ENCODE data around the gene STAT3.
"Not testable (repeated sequence)": the region's sequence is repeated elsewhere in the genome, so short reads cannot be mapped to it uniquely, and the experiment has no call there.

Gene STAT3

DNA sequence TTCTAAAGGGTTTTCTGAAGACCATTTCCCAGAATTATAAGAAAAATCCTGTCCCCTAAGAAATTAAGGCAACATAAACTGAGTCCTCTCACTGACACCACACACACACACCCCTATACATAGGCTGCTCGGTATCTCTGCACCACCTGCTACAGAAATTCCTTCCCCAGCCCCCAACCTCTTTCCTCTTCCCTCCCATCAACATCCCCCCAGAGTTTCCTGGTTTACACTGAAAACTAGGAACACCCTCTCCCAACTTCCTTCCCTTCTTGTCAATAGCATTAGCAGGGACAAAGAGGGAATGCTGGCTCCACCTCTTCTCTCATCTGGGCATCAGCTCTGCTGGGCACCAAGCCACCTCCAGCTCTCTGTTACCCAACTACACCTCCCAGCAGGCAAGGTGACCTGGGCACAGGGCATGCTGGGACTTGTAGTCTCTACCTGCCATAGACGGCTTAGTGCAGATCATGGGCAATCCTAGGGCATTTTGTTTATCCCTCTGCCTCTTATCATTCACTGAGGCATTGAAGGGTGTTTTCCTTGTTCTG, 19.1 kb upstream of the STAT3 start:
- Histone ChIP-seq H3K9ac (ENCODE audit: low read length) (peak overlapping the region; percentile 72), H3K27me3 (replicated peaks; ENCODE audit: control insufficient read depth, insufficient read depth, low read length) (no peaks in the 10 kb centered on the region), H3K9me3 (ENCODE audit: control insufficient read depth, low read length) (no peaks in the 10 kb centered on the region), H3K4me3 (ENCODE audit: low read length) (peak overlapping the region; percentile 23), H3K36me3 (ENCODE audit: control insufficient read depth, insufficient read depth, low read length, severe bottlenecking) (peaks cover 35% of the 10 kb centered on the region), H3K4me1 (ENCODE audit: control insufficient read depth, insufficient read depth, low read length) (peaks cover 81% of the 10 kb centered on the region)
- no peak for DNase-seq (ENCODE audit: low read depth)

DNA sequence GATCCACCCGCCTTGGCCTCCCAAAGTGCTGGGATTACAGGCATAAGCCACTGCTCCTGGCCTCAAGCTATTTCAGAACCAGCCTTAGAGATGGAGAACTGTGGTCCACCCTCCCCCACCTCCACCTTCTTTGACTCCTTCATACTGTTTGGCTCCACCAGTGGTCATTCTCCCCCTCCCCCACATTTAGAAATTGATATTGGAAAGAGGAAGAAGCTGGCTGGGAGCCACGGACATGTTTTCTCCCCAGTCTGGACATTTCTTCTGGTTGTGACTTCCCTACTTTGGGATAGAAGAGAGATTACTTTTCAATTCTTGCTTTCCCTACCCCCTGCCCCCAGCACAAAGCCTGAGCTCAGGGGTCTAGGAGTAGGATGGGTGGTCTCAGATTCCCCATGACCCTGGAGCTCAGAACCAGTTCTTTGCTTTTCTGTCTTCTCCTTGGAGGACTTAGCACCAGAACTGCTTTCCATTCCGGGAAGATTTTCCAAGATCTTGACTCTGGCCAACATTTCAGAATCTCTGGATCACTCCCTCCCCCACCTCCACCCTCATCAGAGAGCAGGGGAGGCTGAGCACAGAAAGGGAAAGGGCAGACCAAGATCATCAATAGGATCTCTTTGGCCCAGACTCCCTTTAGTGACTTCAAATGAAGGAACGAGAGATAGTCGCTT, 18.5 kb upstream of the STAT3 start:
- no peak for DNase-seq (ENCODE audit: low read depth)
- H3K9ac ChIP-seq (ENCODE audit: low read length): peak overlapping the region; percentile 72
- no peaks in the 10 kb centered on the region for H3K27me3 ChIP-seq (replicated peaks; ENCODE audit: control insufficient read depth, insufficient read depth, low read length)
- peaks cover 82% of the 10 kb centered on the region for H3K4me1 ChIP-seq (ENCODE audit: control insufficient read depth, insufficient read depth, low read length)
- no peaks in the 10 kb centered on the region for H3K9me3 ChIP-seq (ENCODE audit: control insufficient read depth, low read length)
- H3K36me3 ChIP-seq (ENCODE audit: control insufficient read depth, insufficient read depth, low read length, severe bottlenecking): peaks cover 38% of the 10 kb centered on the region
- peak overlapping the region; percentile 23 for H3K4me3 ChIP-seq (ENCODE audit: low read length)

DNA sequence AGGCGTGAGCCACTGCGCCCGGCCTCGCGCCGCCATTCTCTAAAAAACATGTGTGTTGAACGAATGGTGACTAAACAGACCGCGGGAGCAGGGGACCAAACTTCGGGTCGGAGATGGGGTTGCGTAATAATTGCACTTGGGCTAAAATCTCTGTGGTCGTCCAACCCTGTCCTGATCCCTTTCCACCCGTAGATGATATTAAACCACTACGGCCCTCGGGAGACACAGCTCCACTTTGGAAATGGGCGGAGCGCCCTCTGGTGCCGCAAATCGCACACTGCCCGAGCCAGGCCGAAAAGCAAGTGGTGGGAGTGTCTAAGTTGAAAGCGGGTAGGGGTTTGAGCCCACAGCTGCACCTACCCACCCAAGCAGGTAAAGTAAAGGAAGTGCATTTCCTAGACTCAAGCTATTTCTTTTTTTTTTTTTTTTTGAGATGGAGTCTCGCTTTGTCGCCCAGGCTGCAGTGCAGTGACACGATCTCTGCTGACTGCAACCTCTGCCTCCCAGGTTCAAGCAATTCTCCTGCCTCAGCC, 17.8 kb upstream of the STAT3 start:
- Histone ChIP-seq H3K36me3 (ENCODE audit: control insufficient read depth, insufficient read depth, low read length, severe bottlenecking) (peaks cover 36% of the 10 kb centered on the region), H3K4me3 (ENCODE audit: low read length) (no peak overlapping the region), H3K9me3 (ENCODE audit: control insufficient read depth, low read length) (no peaks in the 10 kb centered on the region), H3K4me1 (ENCODE audit: control insufficient read depth, insufficient read depth, low read length) (peaks cover 76% of the 10 kb centered on the region), H3K9ac (ENCODE audit: low read length) (peak overlapping the region; percentile 72), H3K27me3 (replicated peaks; ENCODE audit: control insufficient read depth, insufficient read depth, low read length) (no peaks in the 10 kb centered on the region)
- peak; percentile 74 for DNase-seq (ENCODE audit: low read depth)

DNA sequence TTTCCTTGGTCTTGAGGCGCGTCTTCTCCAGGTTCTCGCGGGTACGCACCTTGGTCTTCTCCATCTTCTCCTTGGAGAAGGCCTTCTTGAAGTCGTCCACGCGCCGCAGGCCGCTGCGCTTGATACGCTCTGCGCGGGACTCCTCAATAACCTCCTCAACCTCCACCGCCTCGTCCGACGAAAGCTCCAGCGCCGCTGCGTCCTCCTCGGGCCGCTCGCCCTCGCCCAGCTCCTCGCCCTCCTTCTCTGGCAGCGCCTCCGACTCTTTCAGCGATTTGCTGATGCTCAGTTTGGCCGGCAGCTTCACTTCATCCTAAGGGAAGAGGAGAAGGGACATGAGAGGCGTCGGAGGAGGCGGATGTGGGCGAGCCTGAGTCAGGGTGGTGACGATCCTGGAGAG, 16.8 kb upstream of the STAT3 start:
- no peaks in the 10 kb centered on the region for H3K27me3 ChIP-seq (replicated peaks; ENCODE audit: control insufficient read depth, insufficient read depth, low read length)
- no peak overlapping the region for H3K4me3 ChIP-seq (ENCODE audit: low read length)
- no peaks in the 10 kb centered on the region for H3K9me3 ChIP-seq (ENCODE audit: control insufficient read depth, low read length)
- H3K4me1 ChIP-seq (ENCODE audit: control insufficient read depth, insufficient read depth, low read length): peaks cover 74% of the 10 kb centered on the region
- H3K9ac ChIP-seq (ENCODE audit: low read length): no peak overlapping the region
- no peak for DNase-seq (ENCODE audit: low read depth)
- peaks cover 36% of the 10 kb centered on the region for H3K36me3 ChIP-seq (ENCODE audit: control insufficient read depth, insufficient read depth, low read length, severe bottlenecking)

DNA sequence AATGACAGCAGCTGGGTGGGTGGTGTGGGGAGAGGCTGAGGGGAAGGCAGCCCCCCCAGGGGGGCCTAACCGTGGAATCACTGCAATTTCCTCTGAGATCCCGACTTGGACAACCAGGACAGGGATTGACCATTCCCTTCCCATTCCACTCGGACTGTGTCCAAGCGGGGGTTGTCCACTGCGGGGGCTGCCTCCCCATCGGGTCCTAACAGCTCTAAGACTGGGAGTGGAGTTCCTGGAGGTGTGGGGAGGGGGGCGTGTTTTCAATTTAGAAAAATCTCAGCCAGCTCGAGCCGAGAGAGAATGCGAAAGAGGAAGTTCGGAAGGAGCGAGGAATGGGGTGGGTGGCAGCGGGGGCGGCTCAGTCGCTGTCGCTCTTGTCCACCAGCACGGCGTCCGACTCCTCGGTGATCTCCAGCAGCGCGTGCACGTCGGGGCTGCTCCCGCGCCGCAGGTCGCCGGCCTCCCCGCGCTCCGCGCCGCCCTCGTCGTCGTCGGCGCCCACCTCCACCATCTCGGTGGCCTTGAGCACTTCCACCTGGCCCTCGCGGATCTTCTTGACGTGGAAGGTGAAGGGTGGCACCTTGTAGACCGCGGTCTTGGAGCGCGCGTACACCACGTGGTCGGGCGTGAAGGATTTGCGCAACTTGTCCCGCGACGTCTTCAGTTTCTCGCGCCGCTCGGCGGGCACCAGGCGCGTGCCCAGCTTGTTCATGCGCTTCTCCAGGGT, 16.2 kb upstream of the STAT3 start:
- H3K9me3 ChIP-seq (ENCODE audit: control insufficient read depth, low read length): no peaks in the 10 kb centered on the region
- peaks cover 74% of the 10 kb centered on the region for H3K4me1 ChIP-seq (ENCODE audit: control insufficient read depth, insufficient read depth, low read length)
- H3K36me3 ChIP-seq (ENCODE audit: control insufficient read depth, insufficient read depth, low read length, severe bottlenecking): peaks cover 36% of the 10 kb centered on the region
- DNase-seq (ENCODE audit: low read depth): no peak
- peak overlapping the region; percentile 10 for H3K9ac ChIP-seq (ENCODE audit: low read length)
- H3K4me3 ChIP-seq (ENCODE audit: low read length): no peak overlapping the region
- no peaks in the 10 kb centered on the region for H3K27me3 ChIP-seq (replicated peaks; ENCODE audit: control insufficient read depth, insufficient read depth, low read length)

DNA sequence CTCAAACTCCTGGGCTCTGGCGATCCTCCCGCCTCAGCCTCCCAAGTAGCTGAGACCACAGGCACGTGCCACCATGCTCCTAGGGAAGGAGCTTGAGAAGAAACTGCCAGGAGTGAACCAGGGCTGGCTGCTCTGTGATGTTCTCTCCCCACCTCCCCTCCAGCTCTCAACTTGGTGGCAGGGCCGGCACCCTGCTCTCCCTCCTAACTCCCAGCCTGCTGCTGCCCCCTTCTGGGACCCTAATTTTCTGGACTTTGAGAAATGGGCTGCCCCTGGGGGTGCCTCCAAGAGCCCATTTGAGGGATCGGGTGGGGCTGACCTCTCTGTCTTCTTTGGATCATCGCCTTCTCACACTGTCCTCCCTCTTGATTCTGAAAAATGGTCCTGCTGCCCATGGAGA, 14.9 kb upstream of the STAT3 start:
- Histone ChIP-seq H3K36me3 (ENCODE audit: control insufficient read depth, insufficient read depth, low read length, severe bottlenecking) (peaks cover 36% of the 10 kb centered on the region), H3K4me3 (ENCODE audit: low read length) (no peak overlapping the region), H3K9ac (ENCODE audit: low read length) (peak overlapping the region; percentile 52), H3K4me1 (ENCODE audit: control insufficient read depth, insufficient read depth, low read length) (peaks cover 74% of the 10 kb centered on the region), H3K27me3 (replicated peaks; ENCODE audit: control insufficient read depth, insufficient read depth, low read length) (no peaks in the 10 kb centered on the region), H3K9me3 (ENCODE audit: control insufficient read depth, low read length) (no peaks in the 10 kb centered on the region)
- DNase-seq (ENCODE audit: low read depth): no peak

DNA sequence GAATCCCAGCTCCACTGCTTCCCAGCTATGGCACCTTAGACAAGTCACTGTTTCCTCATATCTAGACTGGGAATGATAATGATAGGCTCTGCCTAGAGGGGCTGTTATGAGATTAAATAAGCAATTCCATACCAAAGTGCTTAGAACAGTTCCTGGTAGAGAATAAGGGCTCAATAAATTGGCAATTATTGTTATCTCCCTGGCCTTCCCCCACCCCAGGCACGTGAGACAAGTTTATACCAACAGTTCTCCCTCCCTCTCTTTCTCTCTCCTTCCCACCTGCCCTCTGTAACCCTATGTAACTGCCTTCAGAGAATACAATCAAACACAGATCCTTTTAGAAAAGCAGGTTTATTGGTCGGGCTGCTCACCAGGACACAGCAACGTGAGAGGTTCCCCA, 13.9 kb upstream of the STAT3 start:
- no peak overlapping the region for H3K4me3 ChIP-seq (ENCODE audit: low read length)
- no peaks in the 10 kb centered on the region for H3K27me3 ChIP-seq (replicated peaks; ENCODE audit: control insufficient read depth, insufficient read depth, low read length)
- peaks cover 64% of the 10 kb centered on the region for H3K4me1 ChIP-seq (ENCODE audit: control insufficient read depth, insufficient read depth, low read length)
- H3K9me3 ChIP-seq (ENCODE audit: control insufficient read depth, low read length): no peaks in the 10 kb centered on the region
- no peak for DNase-seq (ENCODE audit: low read depth)
- peak overlapping the region; percentile 52 for H3K9ac ChIP-seq (ENCODE audit: low read length)
- peaks cover 36% of the 10 kb centered on the region for H3K36me3 ChIP-seq (ENCODE audit: control insufficient read depth, insufficient read depth, low read length, severe bottlenecking)

DNA sequence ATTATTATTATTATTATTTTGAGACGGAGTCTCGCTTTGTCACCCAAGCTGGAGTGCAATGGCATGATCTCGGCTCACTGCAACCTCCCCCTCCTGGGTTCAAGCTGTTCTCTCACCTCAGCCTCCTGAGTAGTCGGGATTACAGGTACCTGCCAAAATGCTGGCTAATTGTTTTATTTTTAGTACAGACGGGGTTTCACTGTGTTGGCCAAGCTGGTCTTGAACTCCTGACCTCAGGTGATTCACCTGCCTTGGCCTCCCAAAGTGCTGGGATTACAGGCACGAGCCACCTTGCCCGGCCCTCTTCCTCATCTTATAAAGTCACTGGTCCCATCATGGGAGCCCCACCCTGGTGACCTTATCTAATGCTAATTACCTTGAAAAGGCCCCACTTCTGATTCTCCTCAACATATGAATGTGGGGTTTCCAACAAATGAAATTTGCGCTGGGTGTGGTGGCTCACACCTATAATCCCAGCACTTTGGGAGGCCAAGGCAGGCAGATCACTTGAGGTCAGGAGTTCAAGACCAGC, 12.7 kb upstream of the STAT3 start:
- Histone ChIP-seq H3K36me3 (ENCODE audit: control insufficient read depth, insufficient read depth, low read length, severe bottlenecking) (peaks cover 36% of the 10 kb centered on the region), H3K4me1 (ENCODE audit: control insufficient read depth, insufficient read depth, low read length) (peaks cover 52% of the 10 kb centered on the region)
- not testable (repeated sequence) for H3K4me3 ChIP-seq (ENCODE audit: low read length); DNase-seq (ENCODE audit: low read depth); H3K27me3 ChIP-seq (replicated peaks; ENCODE audit: control insufficient read depth, insufficient read depth, low read length); H3K9ac ChIP-seq (ENCODE audit: low read length); H3K9me3 ChIP-seq (ENCODE audit: control insufficient read depth, low read length)

DNA sequence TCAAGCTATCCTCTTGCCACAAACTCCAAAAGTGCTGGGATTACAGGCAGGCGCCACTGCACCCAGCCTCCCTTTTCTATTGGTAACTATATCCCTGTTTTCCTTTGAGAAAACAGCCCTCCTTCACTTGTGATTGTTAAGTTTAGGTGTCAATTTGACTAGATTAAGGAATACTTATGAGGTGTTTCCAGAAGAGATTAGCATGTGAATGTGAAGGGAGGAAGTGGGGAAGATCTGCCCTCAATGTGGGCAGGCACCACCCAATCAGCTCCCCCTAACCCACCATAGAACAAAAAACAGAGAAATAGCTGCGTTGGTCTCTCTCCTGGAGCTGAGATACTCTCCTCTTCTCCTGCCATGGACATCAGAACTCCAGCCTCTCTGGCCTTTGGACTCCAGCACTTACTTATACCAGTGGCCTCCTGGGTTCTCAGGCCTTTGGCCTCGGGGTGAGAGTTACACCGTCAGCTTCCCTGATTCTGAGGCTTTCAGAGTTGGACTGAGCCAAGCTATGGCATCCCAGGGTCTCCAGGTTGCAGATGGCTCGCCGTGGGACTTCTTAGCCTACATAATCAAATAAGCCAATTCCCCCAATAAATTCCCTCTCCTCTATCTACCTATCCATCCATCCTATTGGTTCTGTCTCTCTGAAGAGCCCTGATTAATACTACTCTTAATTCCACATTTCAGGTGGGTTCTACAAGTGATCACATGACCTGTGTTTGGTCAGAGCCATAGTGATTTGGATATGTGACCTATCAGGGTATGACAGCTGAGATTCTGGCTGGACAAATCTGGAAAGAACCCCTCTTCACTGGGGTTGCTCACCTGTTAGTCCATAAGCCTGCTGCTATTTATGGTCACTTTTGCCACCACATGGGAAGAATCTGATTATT, 12.0 kb upstream of the STAT3 start:
- DNase-seq (ENCODE audit: low read depth): no peak
- no peaks in the 10 kb centered on the region for H3K9me3 ChIP-seq (ENCODE audit: control insufficient read depth, low read length)
- peaks cover 34% of the 10 kb centered on the region for H3K36me3 ChIP-seq (ENCODE audit: control insufficient read depth, insufficient read depth, low read length, severe bottlenecking)
- no peak overlapping the region for H3K4me3 ChIP-seq (ENCODE audit: low read length)
- H3K4me1 ChIP-seq (ENCODE audit: control insufficient read depth, insufficient read depth, low read length): peaks cover 48% of the 10 kb centered on the region
- H3K27me3 ChIP-seq (replicated peaks; ENCODE audit: control insufficient read depth, insufficient read depth, low read length): no peaks in the 10 kb centered on the region
- peak overlapping the region; percentile 1 for H3K9ac ChIP-seq (ENCODE audit: low read length)

DNA sequence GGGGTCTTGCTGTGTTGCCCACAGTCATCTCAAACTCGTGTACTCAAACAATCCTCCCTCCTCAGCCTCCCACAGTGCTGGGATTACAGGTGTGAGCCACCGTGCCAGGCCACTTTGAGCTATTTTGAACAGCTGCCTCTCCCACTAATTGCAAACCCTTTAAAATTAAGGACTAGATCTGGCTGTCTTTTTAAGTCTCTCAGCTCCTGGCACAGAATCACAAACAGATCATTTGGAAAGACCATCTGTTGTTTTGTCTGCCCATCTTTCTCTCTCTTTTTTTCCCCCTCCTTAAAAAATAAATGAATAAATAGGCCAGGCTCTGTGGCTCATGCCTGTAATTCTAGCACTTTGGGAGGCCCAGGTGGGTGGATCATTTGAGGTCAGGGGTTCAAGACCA, 10.9 kb upstream of the STAT3 start:
- Histone ChIP-seq H3K9ac (ENCODE audit: low read length) (peak overlapping the region; percentile 19), H3K36me3 (ENCODE audit: control insufficient read depth, insufficient read depth, low read length, severe bottlenecking) (peaks cover 23% of the 10 kb centered on the region), H3K27me3 (replicated peaks; ENCODE audit: control insufficient read depth, insufficient read depth, low read length) (no peaks in the 10 kb centered on the region), H3K9me3 (ENCODE audit: control insufficient read depth, low read length) (no peaks in the 10 kb centered on the region), H3K4me3 (ENCODE audit: low read length) (no peak overlapping the region), H3K4me1 (ENCODE audit: control insufficient read depth, insufficient read depth, low read length) (peaks cover 47% of the 10 kb centered on the region)
- no peak for DNase-seq (ENCODE audit: low read depth)
